Measurements from ENCODE around the gene BEND5. TPM values are rescaled to one million over a fixed set of nuclear protein-coding genes. Genes with fewer than 3 reads are reported as not detected.

Gene BEND5
- total and polyA plus RNA-seq, 2 of the 4 experiments (the other 2 are of a cell fraction) = 1.1 to 1.3 TPM

DNA sequence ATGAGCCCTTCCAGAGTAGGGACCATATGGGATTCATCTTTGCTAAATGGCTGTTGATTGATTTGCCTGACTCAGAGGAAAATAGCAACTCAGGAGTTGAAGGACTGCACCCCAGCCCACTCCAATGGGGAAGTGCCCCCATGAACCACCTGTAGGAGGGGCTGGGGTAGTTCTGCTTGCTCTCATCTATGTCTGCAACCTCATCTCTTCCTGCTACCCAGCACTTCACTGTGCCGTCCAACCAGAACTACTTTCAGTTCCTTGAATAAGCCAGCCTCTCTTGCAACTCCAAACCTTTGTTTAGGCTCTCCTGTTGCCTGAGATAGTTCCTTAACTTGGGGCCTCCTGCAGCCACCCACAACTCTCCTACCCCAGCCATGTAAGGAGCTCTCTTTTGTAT lies 26.6 kb downstream of the BEND5 start:
- Histone ChIP-seq H2BK15ac (ENCODE audit: low read depth, low read length) (no peak overlapping the region), H2BK5ac (ENCODE audit: low read depth, low read length, poor library complexity, severe bottlenecking) (no peak overlapping the region), H3K56ac (ENCODE audit: extremely low read depth, insufficient read depth, low read length) (no peak overlapping the region), H3K14ac (replicated peaks; ENCODE audit: low read depth, low read length) (no peak overlapping the region), H3K4me1 (ENCODE audit: control insufficient read depth, insufficient read depth, low read length) (no peaks in the 10 kb centered on the region), H3K23ac (ENCODE audit: low read depth, low read length) (no peak overlapping the region), H3K9me3 (ENCODE audit: control insufficient read depth, insufficient read depth, low read length) (no peaks in the 10 kb centered on the region; the same call in 1 of the 2 replicates), H2AK5ac (ENCODE audit: low read depth, low read length) (no peak overlapping the region), H3K9me1 (ENCODE audit: insufficient read depth, low read length) (no peaks in the 10 kb centered on the region), H3K4ac (ENCODE audit: low read depth, low read length) (no peak overlapping the region), H4K8ac (ENCODE audit: low read depth in 2 of 2, low read length in 2 of 2) (no peak overlapping the region), H4K20me1 (ENCODE audit: insufficient read depth, low read length) (no peaks in the 10 kb centered on the region), H4K91ac (ENCODE audit: insufficient read depth, low read depth, low read length) (no peak overlapping the region), H2BK120ac (ENCODE audit: low read depth, low read length) (no peak overlapping the region), H3K4me3 (ENCODE audit: insufficient read depth, low read depth, low read length) (no peak overlapping the region), H2BK20ac (ENCODE audit: low read depth, low read length) (no peak overlapping the region), H4K5ac (ENCODE audit: low read depth, low read length) (no peak overlapping the region), H3K36me3 (ENCODE audit: control insufficient read depth, insufficient read depth, low read length) (no peaks in the 10 kb centered on the region), H3K27me3 (ENCODE audit: control insufficient read depth, insufficient read depth, low read length) (no peaks in the 10 kb centered on the region), H2AK9ac (replicated peaks; ENCODE audit: low read depth, low read length, poor library complexity) (no peak overlapping the region), H3K4me2 (ENCODE audit: low read depth, low read length) (no peak overlapping the region), H3K79me1 (ENCODE audit: low read depth in 1 of 2, low read length in 2 of 2) (no peaks in the 10 kb centered on the region), H3K27ac (ENCODE audit: insufficient read depth, low read length) (no peak overlapping the region), H3K18ac (ENCODE audit: low read depth, low read length) (no peak overlapping the region), H2AFZ (replicated peaks; ENCODE audit: low read length, poor library complexity) (no peak overlapping the region), H3K9ac (ENCODE audit: low read depth, low read length) (no peak overlapping the region)
- in situ Hi-C loops (cut with MboI; ENCODE audit: low sequenced_read_pairs) = no loop called here
- no peak for DNase-seq
- intact Hi-C loops (cut with micrococcal nuclease) = no loop called here
- dilution Hi-C loops (cut with HindIII; ENCODE audit: low sequenced_read_pairs, unreplicated experiment) = no loop called here
- no TSS peak for BruUV-seq (replicated peaks)
- ATAC-seq (ENCODE audit: low read depth) = no peak
- TF ChIP-seq SMC3 (IDR thresholded peaks at IDR 0.05; ENCODE audit: low read depth, low read length) (no peak), NFE2L2 (IDR thresholded peaks at IDR 0.05; ENCODE audit: low read depth, low read length) (no peak), POLR2A (IDR thresholded peaks at IDR 0.05; ENCODE audit: low read depth, low read length) (no peak), RCOR1 (IDR thresholded peaks at IDR 0.05; ENCODE audit: insufficient replicate concordance, low read length) (no peak), CHD1 (IDR thresholded peaks at IDR 0.05; ENCODE audit: low read depth, low read length) (no peak), MXI1 (IDR thresholded peaks at IDR 0.05; ENCODE audit: borderline replicate concordance, low read depth, low read length) (no peak), CEBPB (IDR thresholded peaks at IDR 0.05; ENCODE audit: low read depth, low read length) (no peak), BHLHE40 (IDR thresholded peaks at IDR 0.05; ENCODE audit: low read depth, low read length) (no peak), RFX5 (IDR thresholded peaks at IDR 0.05; ENCODE audit: low read depth, low read length) (no peak), FOS (IDR thresholded peaks at IDR 0.05; ENCODE audit: low read depth, low read length) (no peak)
- TF ChIP-seq, protein P1, sequence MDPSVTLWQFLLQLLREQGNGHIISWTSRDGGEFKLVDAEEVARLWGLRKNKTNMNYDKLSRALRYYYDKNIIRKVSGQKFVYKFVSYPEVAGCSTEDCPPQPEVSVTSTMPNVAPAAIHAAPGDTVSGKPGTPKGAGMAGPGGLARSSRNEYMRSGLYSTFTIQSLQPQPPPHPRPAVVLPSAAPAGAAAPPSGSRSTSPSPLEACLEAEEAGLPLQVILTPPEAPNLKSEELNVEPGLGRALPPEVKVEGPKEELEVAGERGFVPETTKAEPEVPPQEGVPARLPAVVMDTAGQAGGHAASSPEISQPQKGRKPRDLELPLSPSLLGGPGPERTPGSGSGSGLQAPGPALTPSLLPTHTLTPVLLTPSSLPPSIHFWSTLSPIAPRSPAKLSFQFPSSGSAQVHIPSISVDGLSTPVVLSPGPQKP (IDR thresholded peaks at IDR 0.05; ENCODE audit: borderline replicate concordance, low read depth, low read length) = no peak
- TF ChIP-seq, protein P2, sequence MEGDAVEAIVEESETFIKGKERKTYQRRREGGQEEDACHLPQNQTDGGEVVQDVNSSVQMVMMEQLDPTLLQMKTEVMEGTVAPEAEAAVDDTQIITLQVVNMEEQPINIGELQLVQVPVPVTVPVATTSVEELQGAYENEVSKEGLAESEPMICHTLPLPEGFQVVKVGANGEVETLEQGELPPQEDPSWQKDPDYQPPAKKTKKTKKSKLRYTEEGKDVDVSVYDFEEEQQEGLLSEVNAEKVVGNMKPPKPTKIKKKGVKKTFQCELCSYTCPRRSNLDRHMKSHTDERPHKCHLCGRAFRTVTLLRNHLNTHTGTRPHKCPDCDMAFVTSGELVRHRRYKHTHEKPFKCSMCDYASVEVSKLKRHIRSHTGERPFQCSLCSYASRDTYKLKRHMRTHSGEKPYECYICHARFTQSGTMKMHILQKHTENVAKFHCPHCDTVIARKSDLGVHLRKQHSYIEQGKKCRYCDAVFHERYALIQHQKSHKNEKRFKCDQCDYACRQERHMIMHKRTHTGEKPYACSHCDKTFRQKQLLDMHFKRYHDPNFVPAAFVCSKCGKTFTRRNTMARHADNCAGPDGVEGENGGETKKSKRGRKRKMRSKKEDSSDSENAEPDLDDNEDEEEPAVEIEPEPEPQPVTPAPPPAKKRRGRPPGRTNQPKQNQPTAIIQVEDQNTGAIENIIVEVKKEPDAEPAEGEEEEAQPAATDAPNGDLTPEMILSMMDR (conservative IDR thresholded peaks at IDR 0.05; ENCODE audit: low read depth, low read length) = no peak
- TF ChIP-seq, protein P3, sequence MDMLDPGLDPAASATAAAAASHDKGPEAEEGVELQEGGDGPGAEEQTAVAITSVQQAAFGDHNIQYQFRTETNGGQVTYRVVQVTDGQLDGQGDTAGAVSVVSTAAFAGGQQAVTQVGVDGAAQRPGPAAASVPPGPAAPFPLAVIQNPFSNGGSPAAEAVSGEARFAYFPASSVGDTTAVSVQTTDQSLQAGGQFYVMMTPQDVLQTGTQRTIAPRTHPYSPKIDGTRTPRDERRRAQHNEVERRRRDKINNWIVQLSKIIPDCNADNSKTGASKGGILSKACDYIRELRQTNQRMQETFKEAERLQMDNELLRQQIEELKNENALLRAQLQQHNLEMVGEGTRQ (IDR thresholded peaks at IDR 0.05; ENCODE audit: low read depth, low read length) = no peak
- WGBS, 2 experiments (ENCODE audit: extremely low coverage in 2 of 2, insufficient read length in 1 of 2) = 67% methylated on average over 1 of the region's 1 CpG; no CpG with 5 or more reads in 1 of the 2 experiments
- ChIA-PET POLR2A (ENCODE audit: unreplicated experiment) (no interaction called here), CTCF (no interaction called here)
